Upper lobe of left lung (tissue), 4 donors: ENCODE data around the gene GPR158.

Source experiments
- CTCF ChIP-seq, 6 experiments: fragments of 450-650 bp in 4 of 6; fragments of 200-600 bp in 2 of 6; sonication (generic) in 2 of 6; IDR thresholded peaks; one replicate each; pipeline ENCODE4 v1.5.1; 2016 to 2019; ENCODE audit warnings: antibody characterized with exemption in 6 of 6
- POLR2A ChIP-seq, 4 donors: fragments of 450-650 bp; IDR thresholded peaks; one replicate each; pipeline ENCODE4 v1.5.1; 2016 to 2017; ENCODE audit warnings: antibody characterized with exemption in 4 of 4, mild to moderate bottlenecking in 2 of 4

DNA sequence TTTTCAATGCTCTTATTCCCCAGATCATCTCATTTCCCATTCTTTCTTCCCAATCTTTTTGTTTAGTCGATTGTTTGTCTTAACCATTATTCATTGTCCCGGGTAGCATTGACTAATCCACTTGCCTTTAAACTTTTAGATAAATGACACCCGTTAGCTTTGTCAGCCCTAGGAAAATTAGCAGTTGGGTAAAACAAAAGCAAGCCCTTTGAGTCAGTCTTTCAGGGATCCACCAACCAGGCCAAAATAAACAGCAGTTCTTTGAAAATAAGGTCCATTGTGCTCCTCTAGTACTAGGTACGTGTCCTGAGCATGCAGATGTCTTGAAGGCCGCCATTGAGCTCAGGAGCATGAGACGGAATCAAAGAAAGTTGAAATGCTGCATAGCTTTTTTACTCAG lies 389.6 kb downstream of the GPR158 start:
- TF ChIP-seq CTCF (IDR thresholded peaks at IDR 0.05): no peak
- TF ChIP-seq POLR2A (IDR thresholded peaks at IDR 0.05): no peak
